EL (cell line): ENCODE data around the gene PPT2.
"Not testable (repeated sequence)": the region's sequence is repeated elsewhere in the genome, so short reads cannot be mapped to it uniquely, and the experiment has no call there.

Source experiments
- DNase-seq: peaks from one replicate; pipeline ENCODE4 v3.0.0-alpha.2; 2016

PPT2 gene

GRCh38 chr6:32127717-32128592 lies 26.0 kb upstream of the PPT2 start, which contains the start of gene ATF6B:
TSS of gene ATF6B (minus strand) at chr6:32128246. CDS start at chr6:32128207, 39 bp downstream.
- peak; percentile 100 for DNase-seq

DNA sequence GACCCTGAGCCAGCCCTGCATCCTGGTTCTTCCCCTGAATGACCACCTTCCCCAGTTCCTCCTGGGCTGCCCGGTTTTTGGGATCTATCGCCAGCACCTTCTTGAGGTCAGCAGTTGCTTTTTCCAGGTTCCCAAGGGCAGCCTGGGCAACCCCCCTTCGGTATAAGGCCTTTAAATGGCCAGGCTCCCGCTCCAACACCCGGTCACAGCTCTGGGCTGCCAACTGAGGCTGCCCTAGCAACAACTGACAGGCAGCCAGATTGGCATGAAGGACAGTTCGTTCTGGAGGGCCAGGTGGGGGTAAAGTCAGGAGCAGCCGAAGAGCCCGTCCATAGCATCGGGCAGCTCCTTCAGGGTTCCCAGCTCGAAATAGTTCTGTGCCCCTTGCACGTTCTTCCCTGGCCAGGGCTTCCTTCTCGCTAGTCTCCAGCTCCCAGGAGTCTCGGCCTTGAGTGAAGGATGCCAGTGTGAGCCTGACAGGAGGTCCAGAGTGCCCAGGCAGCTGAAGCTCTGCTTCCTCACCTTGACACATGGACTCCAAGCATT lies 25.1 kb upstream of the PPT2 start:
- DNase-seq, result no peak

- DNase-seq, result no peak
Observed at GRCh38 chr6:32129297-32130088, 24.4 kb upstream of the PPT2 start.

GRCh38 chr6:32131439-32131948 lies 22.4 kb upstream of the PPT2 start:
- DNase-seq, result no peak

DNA sequence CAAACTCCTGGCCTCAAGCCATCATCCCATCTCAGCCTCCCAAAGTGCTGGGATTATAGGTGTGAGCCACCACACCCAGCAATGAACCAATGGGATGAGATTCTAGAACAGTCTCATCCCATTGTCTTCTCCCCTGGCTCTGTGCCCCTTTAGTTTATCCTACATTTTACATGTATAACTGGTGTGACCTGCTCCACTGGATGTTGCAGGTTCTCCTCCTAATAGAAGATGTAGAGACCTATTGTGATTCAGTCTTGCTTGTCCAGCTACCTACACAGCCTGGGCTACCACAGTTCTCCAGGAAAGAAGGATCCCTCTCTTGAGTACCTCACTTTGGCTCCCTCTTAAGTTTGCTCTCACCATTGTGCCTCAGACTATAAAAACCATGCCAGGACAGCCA lies 21.8 kb upstream of the PPT2 start:
- DNase-seq, result no peak

GRCh38 chr6:32133786-32134185 lies 20.2 kb upstream of the PPT2 start:
- DNase-seq, result peak; percentile 72

DNA sequence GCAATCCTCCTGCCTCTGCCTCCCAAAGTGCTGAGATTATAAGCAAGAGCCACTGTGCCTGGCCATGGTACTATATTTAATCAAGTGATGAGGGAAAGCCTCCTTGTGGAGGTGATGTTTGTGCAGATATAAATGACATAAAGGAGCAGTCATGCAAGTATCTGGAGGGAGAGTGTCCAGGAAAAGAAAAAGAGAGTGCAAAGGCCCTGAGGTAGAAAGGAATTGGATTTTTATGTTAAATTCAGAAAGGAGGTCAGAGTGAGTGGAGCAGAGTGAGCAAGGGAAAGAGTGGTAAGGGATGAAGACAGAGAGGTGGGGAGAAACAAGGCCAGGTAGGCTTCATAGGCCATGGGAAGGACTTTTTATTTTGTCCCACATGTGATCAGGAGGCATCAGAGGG lies 16.5 kb upstream of the PPT2 start:
- DNase-seq, result no peak

- DNase-seq, result no peak
Observed at GRCh38 chr6:32139590-32139989, 14.4 kb upstream of the PPT2 start.

DNA sequence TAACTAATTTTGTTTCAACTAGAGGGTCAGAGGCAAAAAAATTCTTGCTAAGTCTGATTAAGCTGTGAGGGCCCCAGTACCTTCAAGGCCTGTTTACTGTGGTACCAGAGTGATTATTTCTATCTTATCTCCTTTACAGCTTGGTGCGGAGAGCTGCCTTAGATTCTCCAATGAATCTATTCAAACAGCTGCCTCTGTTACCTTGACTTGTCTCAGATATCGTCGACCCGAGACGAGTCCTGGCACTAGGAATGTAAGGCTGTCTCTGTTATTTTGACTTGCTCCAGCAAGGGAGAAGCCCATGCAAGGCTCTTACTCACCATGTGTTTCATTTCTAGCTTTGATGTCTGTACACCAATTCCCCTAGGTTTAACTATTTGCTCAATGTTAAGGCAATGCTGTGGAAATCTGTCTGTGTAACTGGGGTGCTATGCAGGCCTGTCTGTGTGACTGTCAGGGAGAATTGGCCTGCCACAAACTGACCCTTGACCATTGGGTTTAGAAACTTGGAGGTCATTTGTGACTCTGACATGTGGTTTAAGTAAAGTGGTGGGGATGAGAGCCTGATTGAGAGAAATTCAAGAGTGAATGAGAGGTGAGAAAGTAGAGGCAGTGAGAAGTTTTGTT lies 13.4 kb upstream of the PPT2 start:
- no peak for DNase-seq

DNA sequence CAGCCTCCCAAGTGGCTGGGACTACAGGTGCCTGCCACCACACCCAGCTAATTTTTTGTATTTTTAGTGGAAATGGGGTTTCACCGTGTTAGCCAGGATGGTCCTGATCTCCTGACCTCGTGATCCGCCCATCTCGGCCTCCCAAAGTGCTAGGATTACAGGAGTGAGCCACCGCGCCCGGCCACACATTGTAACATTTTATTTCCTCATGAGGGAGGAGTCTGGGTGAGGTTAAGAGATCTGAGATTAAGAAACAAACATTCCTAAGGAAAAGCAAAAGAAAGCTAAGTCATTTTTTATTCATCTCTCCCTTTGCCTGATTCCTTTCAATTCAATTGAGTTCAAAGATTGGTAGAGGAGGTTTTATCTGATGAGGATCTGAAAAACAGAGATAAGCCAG lies 9.7 kb upstream of the PPT2 start:
- DNase-seq, result not testable (repeated sequence)

GRCh38 chr6:32146287-32146686 lies 7.7 kb upstream of the PPT2 start:
- DNase-seq, result no peak

DNA sequence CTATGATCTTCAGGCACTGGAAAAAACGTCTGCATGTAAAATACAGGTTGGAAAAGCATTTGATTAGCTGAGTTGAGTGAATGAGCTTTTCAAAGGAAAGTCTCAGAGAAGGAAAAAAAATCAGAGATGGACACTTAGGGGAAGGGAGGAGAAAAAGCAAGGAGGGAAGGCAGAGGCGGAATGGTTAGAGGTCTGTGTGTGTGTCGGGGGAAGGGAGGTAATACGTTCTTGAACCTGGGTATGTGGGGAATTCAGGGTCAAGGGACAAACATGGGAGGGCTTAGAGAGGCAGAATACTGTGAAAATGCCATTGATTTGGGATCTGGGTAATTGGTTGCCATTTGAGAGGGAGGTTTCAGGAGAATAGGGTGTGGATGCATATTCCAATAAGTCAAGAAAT lies 7.3 kb upstream of the PPT2 start:
- DNase-seq, result no peak

- DNase-seq, result no peak
Observed at GRCh38 chr6:32147401-32148132, 6.4 kb upstream of the PPT2 start.

GRCh38 chr6:32148289-32149091 lies 5.5 kb upstream of the PPT2 start:
- no peak for DNase-seq

DNA sequence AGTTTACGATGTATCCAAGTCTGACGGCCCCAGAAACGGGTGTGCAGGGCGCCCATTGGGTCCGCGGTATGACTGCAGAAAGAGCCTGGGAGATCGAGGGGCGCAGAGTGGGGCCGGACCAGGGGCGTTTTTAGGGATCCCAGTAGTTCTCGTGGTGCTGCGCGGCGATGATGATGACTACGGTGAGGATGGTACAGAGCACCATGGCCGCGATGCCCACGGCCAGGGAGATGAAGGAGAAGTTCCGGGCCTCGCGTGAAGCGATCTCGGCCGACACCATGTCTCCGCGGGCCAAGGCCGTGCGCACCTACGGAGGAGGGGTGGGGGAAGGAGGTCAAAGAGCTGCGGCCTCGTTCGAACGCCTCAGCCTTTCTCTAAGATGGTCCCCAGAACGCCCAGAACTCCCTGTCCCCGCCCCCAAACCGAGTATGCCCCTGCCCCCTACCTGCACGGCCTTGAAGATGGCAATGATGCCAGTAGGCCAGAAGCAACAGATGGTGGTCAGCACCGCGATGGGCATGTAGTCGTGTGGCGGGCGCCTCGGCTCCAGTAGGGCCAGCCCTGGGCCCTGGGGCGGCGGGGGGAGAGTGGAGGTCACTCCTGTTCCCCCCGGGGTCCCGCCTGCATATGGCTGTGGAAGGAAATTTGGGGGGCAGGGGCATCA lies 4.7 kb upstream of the PPT2 start:
- no peak for DNase-seq

- DNase-seq, result no peak
Observed at GRCh38 chr6:32149932-32150870, 3.7 kb upstream of the PPT2 start.

GRCh38 chr6:32151181-32151862 lies 2.6 kb upstream of the PPT2 start:
- DNase-seq, result no peak

GRCh38 chr6:32151863-32152768 lies 1.8 kb upstream of the PPT2 start, which contains the start of gene PRRT1:
TSS of gene PRRT1 (minus strand) at chr6:32151939. CDS start at chr6:32151827, 112 bp downstream.
- no peak for DNase-seq
